ES-I3 (cell line): ENCODE data around the gene NES.

ENCODE experiments used
- H3K36me3 ChIP-seq: 2 replicates; pipeline ENCODE4 v1.6.1; 2013; ENCODE audit warnings: mild to moderate bottlenecking, low read length, control low read depth, moderate library complexity; ENCODE audit not compliant: insufficient read depth
- H3K4me1 ChIP-seq: 2 replicates; pipeline ENCODE4 v1.6.1; 2013; ENCODE audit warnings: mild to moderate bottlenecking, control low read depth, low read length; ENCODE audit not compliant: insufficient read depth
- H3K9ac ChIP-seq: 2 replicates; pipeline ENCODE4 v1.6.1; 2013; ENCODE audit warnings: low read depth, mild to moderate bottlenecking, low read length, moderate library complexity
- H3K9me3 ChIP-seq: 2 replicates; pipeline ENCODE4 v1.6.1; 2013; ENCODE audit warnings: mild to moderate bottlenecking, low read length, moderate library complexity; ENCODE audit not compliant: control insufficient read depth, insufficient read depth

Gene NES

DNA sequence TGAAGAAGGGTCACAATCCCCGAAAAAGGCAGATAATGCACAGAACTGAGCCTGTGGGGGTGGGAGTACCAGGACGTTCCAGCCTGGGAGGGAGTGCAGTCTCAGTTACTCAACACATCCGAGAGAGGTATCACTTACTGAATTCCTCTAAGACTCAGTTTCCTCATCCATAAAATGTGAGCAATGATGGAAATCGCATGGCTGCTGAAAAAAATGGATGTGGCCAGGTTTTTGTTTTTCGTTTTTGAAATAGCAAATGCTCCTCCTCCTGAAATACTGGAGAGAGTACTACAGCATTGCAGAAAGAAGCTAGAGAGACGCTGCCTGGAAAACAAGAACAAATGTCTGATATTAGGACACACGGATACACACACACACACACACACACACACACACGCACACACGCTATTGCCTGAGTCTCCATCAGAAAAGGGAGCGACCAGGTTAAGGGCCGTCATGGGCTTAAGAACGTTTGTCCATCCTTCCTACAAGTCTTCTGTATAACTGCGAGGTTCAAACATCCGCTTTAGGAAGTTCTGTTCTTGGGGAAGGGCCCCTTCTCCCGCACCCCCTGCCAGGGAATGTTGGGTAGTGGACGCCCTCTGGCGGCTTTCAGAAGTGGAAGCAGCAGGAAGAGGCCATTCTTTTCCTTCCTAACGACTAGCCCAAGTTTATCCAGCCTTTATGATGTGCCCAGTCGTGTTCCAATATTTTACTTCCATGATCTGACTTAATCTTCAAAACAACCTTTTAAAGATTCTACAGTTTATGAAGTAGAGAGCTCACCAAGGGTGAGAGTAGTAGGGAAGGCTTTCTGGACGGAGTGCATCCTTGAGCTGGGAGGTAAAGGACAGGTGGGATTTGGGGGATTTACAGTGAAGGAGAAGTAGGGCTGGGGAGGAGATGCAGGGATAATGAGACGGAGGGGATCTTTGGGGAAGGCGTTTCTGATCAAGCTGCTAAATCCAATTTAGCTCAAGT is 699 bp upstream of the NES start:
- peak overlapping the region; percentile 76 for H3K9ac ChIP-seq
- no peaks in the 10 kb centered on the region for H3K9me3 ChIP-seq
- H3K4me1 ChIP-seq: peaks cover 27% of the 10 kb centered on the region
- no peaks in the 10 kb centered on the region; the same call in 1 of the 2 replicates for H3K36me3 ChIP-seq

DNA sequence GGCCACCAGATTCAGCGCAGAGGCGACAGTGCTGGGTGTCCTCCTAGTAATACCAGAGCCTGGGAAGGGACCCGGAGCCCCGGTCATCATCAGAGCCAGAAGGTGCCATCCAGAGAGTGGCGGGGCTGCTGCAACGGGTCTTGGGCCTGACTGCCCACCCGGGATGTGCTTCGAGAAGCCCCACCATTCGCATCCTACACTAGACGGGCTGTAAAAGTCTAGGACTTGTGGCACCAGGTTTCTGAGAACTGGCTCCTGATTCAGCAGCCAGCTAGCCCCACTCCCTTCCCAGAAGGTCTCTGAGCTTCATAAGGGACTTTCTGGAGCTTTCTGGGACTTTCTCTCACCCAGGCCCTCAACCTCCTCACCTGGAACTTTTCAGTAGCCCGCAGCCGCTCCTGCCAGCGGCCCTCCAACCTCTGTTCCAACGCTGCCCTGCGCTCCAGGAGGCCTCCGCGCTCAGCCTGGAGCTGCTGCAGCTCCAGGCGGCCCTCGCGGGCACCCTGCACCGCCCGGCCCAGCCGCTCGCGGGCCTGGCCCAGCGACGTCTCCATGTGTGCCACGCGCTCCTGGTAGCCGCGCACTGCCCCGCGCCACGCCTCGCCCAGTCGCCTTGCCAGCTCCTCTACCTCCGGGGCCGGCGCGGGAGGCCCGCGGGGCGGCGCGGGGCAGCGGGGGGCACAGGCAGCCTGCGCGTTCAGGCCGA is 940 bp downstream of the NES start:
- H3K9me3 ChIP-seq: no peaks in the 10 kb centered on the region
- peaks cover 22% of the 10 kb centered on the region for H3K4me1 ChIP-seq
- peaks cover 12% of the 10 kb centered on the region; the same call in 1 of the 2 replicates for H3K36me3 ChIP-seq
- H3K9ac ChIP-seq: peak overlapping the region; percentile 76

DNA sequence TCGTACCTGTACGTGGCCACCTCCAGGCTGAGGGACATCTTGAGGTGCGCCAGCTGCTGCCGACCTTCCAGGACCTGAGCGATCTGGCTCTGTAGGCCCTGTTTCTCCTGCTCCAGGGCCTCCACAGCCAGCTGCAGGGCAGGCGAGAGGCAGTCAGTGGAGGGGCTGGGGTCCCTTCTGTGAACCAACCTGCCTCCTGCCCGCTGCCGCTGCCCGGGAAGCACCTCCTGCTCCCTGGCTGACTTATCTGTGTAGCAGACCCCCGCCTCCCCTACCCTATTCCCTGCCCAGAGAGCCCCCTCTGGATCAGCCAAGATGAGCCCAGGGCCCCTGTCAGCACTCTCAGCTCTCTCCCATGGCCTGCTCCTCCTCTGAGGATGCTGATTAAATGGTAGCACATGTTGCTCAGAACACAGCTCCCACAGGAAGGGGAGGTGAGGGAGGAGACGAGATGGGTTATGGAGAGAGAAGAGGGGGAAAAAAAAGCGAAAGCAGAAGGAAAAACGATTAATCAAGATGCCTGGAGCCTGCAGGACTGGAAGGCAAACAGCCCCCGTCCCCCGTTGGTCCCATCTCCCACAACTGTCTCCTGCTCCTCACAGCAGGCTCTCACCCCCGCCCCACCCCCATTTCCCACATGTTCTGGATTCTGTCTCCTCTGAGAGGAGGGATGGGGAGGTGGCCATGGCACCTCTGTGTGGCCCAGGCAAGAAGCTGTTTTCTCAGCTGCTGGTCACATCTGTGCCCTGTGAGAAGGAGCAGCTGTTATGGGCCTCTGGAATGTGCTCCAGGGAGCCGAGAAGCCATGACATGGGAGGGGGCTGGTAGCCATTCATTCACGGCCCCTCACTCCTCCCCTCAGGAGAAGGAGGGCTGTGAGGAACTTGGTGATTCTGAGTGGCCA is 1.7 kb downstream of the NES start:
- peak overlapping the region; percentile 76 for H3K9ac ChIP-seq
- H3K36me3 ChIP-seq: peaks cover 12% of the 10 kb centered on the region; the same call in 1 of the 2 replicates
- H3K9me3 ChIP-seq: no peaks in the 10 kb centered on the region
- peaks cover 23% of the 10 kb centered on the region for H3K4me1 ChIP-seq

DNA sequence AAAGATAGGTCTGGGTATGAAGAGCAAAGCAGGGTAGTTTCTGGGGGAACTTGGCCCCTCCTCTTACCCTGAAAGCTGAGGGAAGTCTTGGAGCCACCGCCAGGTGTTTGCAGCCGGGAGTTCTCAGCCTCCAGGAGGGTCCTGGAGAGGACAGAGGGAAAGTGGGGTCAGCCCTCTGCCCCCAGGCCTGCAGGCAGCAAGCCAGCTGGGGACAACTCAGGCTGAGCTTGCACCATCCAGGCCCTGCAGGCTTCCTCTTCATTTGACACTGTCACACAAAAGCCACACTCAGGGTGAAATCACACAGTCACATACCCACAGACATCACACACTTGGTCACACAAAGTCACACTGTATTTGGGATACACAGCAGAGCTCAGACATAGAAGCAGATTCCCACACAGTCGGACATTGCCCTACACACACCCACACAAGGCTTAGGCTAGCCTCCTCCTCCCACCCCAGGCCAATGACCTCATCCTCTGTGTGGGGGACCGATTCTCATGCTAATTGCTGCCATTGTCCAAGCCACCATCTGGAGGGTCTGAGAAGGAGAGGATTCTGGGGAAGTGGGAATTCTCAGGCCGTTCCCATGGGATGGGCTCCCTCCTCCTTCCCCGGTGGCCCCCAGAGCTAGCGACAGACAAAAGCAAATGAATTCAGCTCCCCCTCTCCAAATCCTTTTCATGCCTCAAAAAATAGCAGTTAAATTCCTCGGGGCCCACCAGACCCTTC is 3.7 kb downstream of the NES start:
- peaks cover 35% of the 10 kb centered on the region for H3K4me1 ChIP-seq

DNA sequence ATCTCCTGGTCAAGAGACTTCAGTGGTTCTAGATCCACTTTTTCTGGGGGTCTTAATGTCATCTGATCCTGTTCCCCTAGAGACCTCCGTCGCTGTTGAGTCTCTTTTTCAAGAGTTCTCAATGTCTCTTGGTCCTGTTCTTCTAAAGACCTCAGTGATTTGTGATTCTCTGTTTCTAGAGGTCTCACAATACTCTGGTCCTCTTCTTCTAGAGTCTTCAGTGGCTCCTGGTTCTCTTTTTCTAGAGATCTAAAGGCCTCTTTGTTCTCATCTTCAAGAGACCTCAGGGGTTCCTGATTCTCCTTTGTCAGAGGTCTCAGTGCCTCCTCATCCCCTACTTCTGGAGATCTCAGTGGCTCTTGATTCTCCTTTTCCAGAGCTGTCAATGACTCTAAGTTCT is 5.4 kb downstream of the NES start:
- Histone ChIP-seq H3K4me1 (peaks cover 46% of the 10 kb centered on the region), H3K9me3 (no peaks in the 10 kb centered on the region), H3K36me3 (peaks cover 12% of the 10 kb centered on the region; the same call in 1 of the 2 replicates), H3K9ac (no peak overlapping the region)

More for the DNA sequence above, 3.7 kb downstream of the NES start:
- H3K9me3 ChIP-seq: no peaks in the 10 kb centered on the region
- peaks cover 12% of the 10 kb centered on the region; the same call in 1 of the 2 replicates for H3K36me3 ChIP-seq
- H3K9ac ChIP-seq: peak overlapping the region; percentile 76

DNA sequence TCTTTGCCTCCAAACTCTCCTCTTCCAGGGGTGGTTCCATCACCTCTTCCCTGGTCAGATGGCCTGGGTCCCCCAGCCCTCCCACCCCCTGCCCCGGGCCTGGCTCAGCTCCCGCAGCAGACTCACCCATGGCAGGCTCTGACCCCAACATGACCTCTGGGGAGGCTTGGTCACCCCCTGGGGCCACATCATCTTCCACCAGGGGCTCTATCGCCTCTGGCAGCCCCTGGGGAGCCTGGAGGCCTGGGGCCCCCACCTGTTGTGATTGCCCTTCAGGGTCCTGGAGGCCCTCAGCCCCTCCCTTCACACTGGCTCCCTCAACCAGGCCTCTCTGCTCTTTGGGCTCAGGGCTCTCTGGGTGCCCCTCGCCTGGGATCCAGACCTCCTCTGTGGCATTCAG is 6.4 kb downstream of the NES start:
- Histone ChIP-seq H3K36me3 (peaks cover 12% of the 10 kb centered on the region; the same call in 1 of the 2 replicates), H3K9me3 (no peaks in the 10 kb centered on the region), H3K4me1 (peaks cover 55% of the 10 kb centered on the region), H3K9ac (no peak overlapping the region)

DNA sequence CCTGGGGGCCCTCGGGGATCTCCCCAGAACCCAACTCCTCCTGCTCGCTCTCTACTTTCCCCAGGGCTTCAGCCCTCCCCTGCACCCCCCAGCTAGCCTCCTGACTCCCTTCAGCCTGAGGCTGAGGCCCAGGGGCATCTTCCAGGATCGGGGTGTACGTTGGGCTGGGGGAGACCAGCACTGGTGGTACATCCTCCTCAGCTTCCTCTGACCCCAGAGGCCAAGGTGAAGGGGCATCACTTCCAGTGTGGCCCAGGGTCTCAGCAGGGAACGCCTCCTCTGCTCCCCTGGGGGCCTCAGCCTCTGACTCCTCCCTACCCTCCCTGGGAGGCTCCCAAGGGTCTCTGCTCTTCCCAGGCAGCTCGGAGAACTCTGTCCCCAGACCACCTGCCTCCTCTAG is 6.8 kb downstream of the NES start:
- peaks cover 12% of the 10 kb centered on the region; the same call in 1 of the 2 replicates for H3K36me3 ChIP-seq
- no peaks in the 10 kb centered on the region for H3K9me3 ChIP-seq
- no peak overlapping the region for H3K9ac ChIP-seq
- H3K4me1 ChIP-seq: peaks cover 59% of the 10 kb centered on the region

DNA sequence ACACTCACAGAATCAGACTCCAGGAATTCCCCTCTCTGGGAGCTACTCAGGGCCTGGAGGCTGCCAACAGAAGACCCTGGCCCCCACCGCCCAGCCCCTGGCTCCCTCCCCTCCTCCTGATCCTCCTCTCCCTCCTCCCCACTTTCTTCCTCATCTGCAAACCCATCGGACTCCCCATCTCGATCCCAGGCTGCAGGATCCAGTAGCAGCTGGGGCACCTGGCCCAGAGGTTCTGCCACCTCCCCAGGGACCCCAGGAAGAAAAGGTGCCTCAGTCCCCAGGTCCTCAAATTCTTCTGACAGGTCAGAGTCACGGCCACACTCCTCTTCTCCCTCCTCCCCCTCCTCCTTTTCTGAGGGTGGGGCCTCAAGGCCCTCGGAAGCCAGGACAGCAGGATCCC is 7.4 kb downstream of the NES start:
- Histone ChIP-seq H3K36me3 (peaks cover 12% of the 10 kb centered on the region; the same call in 1 of the 2 replicates), H3K4me1 (peaks cover 60% of the 10 kb centered on the region), H3K9me3 (no peaks in the 10 kb centered on the region), H3K9ac (no peak overlapping the region)

DNA sequence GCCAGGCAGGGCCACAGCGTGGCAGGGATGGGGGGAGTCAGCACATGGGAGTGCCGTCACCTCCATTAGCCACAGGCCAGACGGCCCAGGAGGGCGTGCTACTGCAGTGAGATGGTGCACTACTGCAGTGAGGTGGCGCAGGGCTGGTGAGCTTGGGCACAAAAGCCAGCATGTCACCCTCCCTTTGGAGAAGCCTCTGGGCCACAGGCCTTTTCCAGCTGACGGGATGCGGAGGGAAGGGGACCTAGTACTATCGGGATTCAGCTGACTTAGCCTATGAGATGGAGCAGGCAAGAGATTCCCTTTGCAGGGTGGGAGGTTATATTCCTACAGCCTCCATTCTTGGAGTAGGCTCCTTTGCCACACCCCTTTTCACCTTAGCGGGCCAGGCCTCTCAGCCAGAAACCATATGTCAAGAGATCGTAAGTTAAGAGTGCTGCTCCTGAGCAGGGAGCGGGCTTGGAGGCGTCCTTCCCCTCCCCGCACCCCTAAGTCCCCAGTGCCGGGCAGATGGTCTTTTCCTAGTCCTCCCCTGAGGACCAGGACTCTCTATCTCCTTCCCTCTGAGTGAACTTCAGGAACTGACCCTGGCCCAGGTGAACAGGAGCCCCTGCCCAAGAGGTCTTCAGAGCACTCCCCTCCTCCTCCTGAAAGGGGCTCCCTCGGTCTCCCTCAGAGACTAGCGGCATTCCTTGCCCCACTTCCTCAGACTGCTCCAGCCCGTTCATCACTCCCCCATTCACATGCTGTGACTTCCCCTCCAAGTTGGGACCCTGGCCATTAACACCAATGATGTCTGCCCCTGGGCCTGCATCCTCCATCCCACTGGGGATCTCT is 8.2 kb downstream of the NES start:
- Histone ChIP-seq H3K36me3 (peaks cover 12% of the 10 kb centered on the region; the same call in 1 of the 2 replicates), H3K9ac (no peak overlapping the region), H3K4me1 (peaks cover 60% of the 10 kb centered on the region)

DNA sequence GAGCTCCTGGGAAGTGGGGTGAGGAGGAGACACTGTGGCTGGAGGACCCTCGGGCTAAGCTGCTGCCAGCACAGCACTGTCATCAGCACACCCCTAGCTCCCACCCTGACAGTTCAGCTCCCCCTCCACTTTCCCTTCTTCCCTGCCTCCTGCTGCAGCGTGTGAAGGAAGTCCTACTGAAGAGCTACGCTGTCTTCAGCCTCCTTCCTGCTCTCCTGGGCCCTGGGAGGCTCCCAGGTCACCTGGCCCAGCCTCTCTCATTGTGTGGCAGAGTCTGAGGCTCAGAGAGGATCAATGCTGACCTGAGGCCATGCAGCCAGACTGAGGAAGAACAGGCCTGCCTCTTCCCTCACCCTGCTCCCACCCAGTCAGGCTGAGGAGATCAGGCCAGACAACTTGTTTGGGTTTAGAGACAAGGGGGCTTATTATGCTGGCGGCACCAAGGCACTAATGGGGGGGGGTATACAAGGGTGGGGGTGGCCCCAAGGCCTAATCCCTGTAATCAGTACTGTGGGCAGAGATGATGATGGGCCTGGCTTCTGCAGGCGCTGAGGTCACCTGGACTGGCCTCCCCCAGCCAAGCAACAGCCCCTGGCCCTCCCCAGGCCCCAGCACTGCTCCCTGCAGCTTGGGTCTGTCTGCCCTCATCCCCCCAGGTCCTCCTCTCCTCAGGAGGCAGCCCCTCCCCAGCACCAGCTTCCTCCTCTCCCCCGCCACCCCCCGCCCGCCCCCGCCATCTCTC is 9.1 kb downstream of the NES start:
- H3K36me3 ChIP-seq: peaks cover 12% of the 10 kb centered on the region; the same call in 1 of the 2 replicates
- H3K9ac ChIP-seq: no peak overlapping the region
- peaks cover 64% of the 10 kb centered on the region for H3K4me1 ChIP-seq
- no peaks in the 10 kb centered on the region for H3K9me3 ChIP-seq

More for the DNA sequence above, 8.2 kb downstream of the NES start:
- H3K9me3 ChIP-seq: no peaks in the 10 kb centered on the region

DNA sequence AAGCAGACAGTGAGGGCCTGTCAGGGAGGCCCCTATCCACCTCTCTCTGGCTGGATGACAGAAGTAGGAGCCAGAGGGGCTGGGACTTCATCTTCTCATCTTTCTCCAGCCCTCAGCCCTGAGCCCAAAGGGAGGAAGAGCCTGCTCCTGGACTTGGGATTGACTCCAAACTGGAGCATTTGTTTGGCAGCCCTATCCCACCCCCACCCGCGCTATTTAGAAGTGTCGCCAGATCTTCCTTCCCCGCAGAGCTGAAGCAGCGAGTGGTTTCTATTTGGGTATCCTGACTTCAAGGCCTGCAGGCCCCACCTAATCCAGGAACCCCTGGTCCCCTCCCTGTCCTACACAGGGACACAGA is 9.6 kb downstream of the NES start:
- H3K9ac ChIP-seq: no peak overlapping the region

More for the DNA sequence above, 9.6 kb downstream of the NES start:
- Histone ChIP-seq H3K9me3 (no peaks in the 10 kb centered on the region), H3K4me1 (peaks cover 67% of the 10 kb centered on the region), H3K36me3 (peaks cover 11% of the 10 kb centered on the region; the same call in 1 of the 2 replicates)
